HG02970 (cell line): ENCODE data around the gene NRCAM.

Source experiments
- ATAC-seq: cut with Tn5 transposase; IDR thresholded peaks from one replicate; pipeline ENCODE4 v1.9.1; 2021; ENCODE audit warnings: mild to moderate bottlenecking, moderate library complexity, moderate number of reproducible peaks; ENCODE audit not compliant: unreplicated experiment, low FRiP score

Gene NRCAM

DNA sequence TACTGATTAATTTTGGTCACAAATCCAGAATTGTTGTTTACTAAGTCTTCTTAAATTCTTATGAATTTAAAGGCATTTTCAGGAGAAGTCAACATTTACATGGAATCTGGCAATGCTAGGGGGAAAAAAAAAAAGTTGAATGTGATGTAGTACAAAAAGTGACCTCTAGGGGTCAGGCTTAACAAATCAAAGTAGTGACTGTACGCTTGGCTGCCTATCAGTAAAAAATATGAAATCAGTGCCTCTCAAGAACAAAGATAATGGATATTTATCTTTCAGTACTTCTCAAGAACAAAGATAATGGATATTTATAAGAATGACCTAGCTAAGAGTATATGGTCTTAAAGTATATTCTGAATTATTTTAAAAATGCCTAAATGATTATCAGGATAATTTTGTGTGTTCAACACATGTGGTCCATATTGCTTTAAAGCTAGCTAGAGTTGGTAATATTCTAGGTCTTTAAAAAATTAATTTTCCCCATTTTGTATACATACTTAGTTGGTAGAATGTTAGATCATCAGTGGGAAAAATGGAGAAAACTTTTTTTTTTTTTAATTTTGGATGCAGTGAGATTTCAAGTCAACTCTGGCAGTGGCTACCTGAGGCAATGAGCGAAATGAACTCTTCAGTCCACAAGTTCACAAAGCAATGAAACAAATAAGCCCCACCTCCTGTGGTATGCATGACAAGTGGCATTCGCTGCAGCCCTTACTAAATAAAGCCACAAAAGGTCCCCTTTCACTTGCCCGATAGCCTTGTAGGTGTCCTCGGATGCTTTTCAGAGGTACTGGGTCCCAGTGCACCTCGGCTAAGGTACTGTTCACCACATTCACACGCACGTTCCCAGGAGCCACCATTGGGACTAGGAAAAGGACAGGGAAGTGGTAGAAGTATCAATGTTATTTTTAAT lies 274.9 kb downstream of the NRCAM start:
- no peak for ATAC-seq

DNA sequence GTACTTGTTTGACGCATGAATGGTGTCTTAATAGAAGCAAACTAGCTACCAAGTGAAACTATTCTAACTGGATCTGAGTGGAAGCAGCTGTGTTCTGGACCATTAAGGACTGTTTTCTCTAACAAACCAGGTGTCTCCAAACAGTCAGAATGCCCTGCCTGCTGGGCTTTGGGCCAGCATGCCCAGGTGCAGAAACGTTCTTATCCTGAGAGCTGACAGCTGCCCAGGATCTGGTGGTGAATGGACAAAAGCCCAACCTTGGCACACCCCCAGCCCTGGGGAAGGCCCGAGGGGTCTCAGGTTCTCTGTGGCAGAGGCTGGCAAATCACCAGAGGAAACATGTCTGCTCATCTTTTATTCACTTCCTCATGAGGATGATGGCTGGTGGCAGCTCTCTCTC lies 277.8 kb downstream of the NRCAM start:
- ATAC-seq: no peak

GRCh38 chr7:108171164-108171563 lies 285.1 kb downstream of the NRCAM start:
- ATAC-seq: no peak

- no peak for ATAC-seq
Observed at GRCh38 chr7:108170251-108170650, 286.0 kb downstream of the NRCAM start.

GRCh38 chr7:108167460-108167859 lies 288.8 kb downstream of the NRCAM start:
- no peak for ATAC-seq

DNA sequence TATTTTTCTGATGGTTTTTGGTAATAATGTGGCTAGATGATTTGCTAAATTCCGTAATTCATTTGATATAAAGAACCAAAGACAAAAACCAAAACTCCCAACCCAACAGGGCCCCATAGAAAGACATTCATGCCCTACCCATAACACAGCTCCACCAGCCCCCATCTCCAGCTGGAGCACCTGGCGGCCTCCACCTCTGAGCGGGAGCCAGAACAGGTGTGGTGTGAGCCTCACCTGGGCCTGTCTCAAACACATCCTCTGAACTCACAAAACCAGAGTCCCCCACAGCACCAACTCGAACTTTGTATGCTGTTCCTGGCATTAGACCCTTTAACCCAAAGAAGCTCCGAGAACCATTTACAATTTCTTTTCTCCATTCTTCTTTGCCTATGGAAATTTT lies 289.5 kb downstream of the NRCAM start:
- no peak for ATAC-seq

DNA sequence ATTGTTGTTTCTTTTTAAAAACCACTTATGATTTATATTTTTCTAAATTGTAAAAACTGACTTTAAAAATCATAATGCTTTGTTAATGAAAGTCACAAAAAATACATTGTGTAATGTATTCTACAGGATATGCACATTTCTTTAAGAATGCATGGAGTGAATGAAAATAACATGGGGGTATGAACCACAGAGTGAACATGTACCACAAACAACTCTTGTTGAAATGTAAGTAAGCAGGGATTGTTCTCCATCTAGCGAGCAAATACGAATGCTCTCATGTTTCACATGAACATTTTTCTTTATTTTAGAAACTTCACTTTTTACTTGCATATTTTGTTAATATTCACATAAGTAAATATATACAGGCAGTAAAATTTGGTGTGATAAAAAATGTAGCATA lies 290.5 kb downstream of the NRCAM start:
- no peak for ATAC-seq

DNA sequence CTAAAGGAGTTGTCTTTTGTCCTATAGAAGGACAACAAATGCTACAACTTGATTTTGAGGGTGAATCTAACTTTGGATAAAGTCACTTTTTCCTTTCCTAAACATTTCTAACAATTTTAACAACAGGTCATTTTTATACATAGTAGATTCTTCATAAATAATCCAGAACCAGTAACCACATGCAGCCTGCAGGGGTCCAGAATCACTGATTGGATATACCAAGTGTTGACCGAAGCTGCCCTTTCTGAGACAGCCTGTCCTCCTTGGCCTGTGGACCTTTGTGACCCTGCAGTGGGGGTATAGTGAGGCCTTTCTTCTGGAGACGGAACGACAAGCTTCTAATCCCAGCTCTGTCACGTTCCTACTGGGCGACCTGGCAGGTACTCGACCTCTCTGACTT lies 291.3 kb downstream of the NRCAM start:
- no peak for ATAC-seq

- no peak for ATAC-seq
Observed at GRCh38 chr7:108164342-108164741, 291.9 kb downstream of the NRCAM start.

- ATAC-seq: no peak
Observed at GRCh38 chr7:108158776-108159175, 297.5 kb downstream of the NRCAM start.

- no peak for ATAC-seq
Observed at GRCh38 chr7:108157606-108158335, 298.5 kb downstream of the NRCAM start.

GRCh38 chr7:108156897-108157605 lies 299.2 kb downstream of the NRCAM start:
- ATAC-seq: no peak

DNA sequence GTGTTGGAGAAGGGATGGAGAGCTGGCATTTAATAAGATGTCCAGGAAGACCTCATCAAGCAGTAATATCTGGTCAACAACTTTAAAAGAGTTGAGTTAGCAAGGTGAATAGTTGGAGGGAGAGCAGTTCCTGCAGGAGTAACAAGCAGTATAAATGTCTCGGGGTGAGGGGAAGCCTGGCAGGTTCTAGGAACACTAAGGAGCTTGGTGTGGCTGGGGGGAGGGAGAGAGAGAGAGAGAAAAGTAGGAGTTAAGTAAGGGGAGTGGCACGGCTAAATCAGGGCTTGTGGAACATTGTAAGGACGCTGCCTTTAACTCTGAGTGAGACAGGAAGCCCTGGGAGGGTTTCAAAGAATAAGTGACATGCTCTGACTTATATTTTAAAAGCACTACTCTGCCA lies 304.0 kb downstream of the NRCAM start:
- no peak for ATAC-seq

- ATAC-seq: no peak
Observed at GRCh38 chr7:108149908-108150307, 306.3 kb downstream of the NRCAM start.

DNA sequence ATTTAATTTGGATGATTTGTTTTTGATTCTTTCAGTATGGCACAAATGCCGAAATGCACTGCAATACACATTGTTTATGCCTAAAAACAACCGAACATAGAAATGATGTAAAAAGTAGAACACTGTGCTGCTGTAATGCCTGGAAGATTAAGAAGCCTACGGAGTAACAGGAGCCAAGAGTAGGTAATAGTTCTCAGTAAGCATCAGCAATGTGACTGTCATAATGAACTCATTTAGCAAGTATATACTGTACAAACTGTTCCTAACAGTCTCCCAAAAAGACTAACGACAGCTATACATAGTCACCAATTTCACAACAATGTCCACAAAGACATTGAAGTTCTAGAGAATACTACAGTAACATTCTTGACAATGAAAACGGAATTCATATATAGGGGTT lies 307.1 kb downstream of the NRCAM start:
- ATAC-seq: no peak

GRCh38 chr7:108147031-108147563 lies 309.1 kb downstream of the NRCAM start:
- no peak for ATAC-seq

DNA sequence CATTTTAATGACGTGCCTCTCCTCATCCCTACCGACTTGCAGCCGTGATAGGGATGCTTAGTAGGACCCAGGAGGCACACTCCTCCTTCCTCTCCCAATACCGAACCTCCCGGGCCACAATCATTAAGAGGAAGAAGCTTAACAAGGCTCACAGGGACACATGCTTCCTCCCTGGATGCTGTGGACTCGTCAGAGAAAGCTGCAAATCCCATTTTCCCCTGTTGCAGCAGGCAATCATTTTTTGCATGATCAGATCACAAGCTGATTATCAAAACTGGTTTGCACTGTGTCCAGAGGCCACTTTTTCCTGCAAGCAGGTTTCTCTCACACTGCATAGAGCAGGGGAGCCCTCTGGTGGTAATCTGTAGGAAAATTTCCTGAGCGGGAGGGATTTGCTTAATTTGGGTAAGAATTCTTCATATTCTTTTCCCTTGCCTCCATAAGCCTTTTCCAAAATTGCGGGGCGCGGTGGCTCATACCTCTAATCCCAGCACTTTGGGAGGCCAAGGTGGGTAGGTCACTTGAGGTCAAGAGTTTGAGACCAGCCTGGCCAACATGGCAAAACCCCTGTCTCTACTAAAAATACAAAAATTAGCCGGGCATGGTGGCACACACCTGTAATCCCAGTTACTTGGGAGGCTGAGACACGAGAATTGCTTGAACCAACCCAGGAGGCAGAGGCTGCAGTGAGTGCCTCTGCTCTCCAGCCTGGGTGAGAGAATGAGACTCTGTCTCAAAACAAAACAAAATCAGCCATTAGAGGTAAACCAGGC lies 310.0 kb downstream of the NRCAM start:
- no peak for ATAC-seq

DNA sequence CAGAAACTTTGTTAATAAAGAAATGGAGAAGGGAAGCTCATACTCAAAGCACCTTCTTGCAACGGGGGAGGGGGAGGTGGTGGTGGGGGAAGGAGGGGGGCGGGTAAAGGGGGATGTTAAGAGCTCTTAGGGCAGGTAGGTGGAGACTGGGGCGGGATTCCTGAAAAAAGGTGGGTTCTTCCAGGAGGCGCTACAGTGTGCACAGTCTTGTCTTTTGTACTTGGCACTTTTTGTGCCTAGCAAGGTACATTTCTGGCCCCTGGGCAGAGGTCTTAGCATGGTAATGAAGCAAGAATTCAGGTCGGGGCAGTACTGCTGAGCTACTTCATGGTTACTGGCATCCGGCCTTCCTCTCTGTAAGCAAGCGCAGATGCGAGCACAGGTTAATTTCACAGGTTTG lies 310.8 kb downstream of the NRCAM start:
- no peak for ATAC-seq

- no peak for ATAC-seq
Observed at GRCh38 chr7:108144931-108145330, 311.3 kb downstream of the NRCAM start.
